ENCODE data around the gene FGF13.

- TF ChIP-seq, protein P1, sequence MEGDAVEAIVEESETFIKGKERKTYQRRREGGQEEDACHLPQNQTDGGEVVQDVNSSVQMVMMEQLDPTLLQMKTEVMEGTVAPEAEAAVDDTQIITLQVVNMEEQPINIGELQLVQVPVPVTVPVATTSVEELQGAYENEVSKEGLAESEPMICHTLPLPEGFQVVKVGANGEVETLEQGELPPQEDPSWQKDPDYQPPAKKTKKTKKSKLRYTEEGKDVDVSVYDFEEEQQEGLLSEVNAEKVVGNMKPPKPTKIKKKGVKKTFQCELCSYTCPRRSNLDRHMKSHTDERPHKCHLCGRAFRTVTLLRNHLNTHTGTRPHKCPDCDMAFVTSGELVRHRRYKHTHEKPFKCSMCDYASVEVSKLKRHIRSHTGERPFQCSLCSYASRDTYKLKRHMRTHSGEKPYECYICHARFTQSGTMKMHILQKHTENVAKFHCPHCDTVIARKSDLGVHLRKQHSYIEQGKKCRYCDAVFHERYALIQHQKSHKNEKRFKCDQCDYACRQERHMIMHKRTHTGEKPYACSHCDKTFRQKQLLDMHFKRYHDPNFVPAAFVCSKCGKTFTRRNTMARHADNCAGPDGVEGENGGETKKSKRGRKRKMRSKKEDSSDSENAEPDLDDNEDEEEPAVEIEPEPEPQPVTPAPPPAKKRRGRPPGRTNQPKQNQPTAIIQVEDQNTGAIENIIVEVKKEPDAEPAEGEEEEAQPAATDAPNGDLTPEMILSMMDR (IDR thresholded peaks at IDR 0.05): no peak
- TF ChIP-seq POLR2A (IDR thresholded peaks at IDR 0.05): no peak
Measured at GRCh38 chrX:138704596-138704995, 6.9 kb downstream of the FGF13 start.
